ENCODE results near the gene SLC4A5.

DNA sequence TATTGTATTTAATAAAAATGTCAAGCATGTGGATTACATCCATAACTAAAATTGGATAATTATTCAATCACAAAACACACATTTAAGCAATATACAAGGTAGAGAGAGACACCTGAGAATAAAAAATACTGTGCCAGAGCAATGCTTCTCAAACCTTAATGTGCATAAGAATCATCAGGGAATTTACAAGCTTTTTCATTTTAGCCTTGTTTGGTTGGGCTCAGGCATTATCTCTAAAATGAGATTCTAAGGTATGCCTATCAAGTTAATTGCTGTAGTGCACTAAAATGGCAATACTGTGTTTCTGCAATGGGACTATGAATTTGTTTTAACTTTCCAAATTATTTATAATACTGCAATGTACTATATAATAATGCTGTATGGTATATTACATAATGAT is 165.5 kb downstream of the SLC4A5 start:
- TF ChIP-seq CTCF (IDR thresholded peaks at IDR 0.05) (no peak), EP300 (IDR thresholded peaks at IDR 0.05) (no peak)
